K562 (cell line): ENCODE results near the gene EPHB1. TPM values are rescaled to one million over a fixed set of nuclear protein-coding genes. Genes with fewer than 3 reads are reported as not detected.

Source experiments
- ATAC-seq: fragments of 200-7000 bp; cut with Tn5 transposase; 3 replicates; pipeline ENCODE4 v1.9.1; 2020; ENCODE audit warnings: moderate library complexity
- BruUV-seq: library from RNA; stranded (reverse); fragments of 400-500 nt; replicated peaks from 2 replicates; lab custom pipeline; 2021; lab: Mats Ljungman, UMichigan
- CTCF ChIA-PET: fragments of 300-600 bp; formaldehyde crosslinking; extraction: SDS; loops from one replicate; lab custom pipeline; 2021; ENCODE audit warnings: low intra/inter-chr PET ratio; lab: Yijun Ruan, JAX
- POLR2A ChIA-PET: fragments of 300-600, 350-650 bp; sonication (Branson Sonifier 250); formaldehyde crosslinking; extraction: SDS; loops from one replicate; lab custom pipeline; 2021; ENCODE audit warnings: antibody characterized with exemption, inconsistent platforms; lab: Yijun Ruan, JAX
- DNase-seq, 4 experiments: peaks; one replicate each; pipeline versions ENCODE4 v3.0.0 to v3.0.0-alpha.2; 2011 to 2018; ENCODE audit warnings: low spot score in 3 of 4, mixed read lengths in 3 of 4; ENCODE audit errors: extremely low read depth in 1 of 4
- FAIRE-seq: peaks from 2 replicates; lab custom pipeline; 2011; peaks lifted over from hg19 to GRCh38; lab: Jason Lieb, UNC
- H2AFZ ChIP-seq: 2 replicates; pipeline ENCODE4 v1.6.0; 2011; ENCODE audit warnings: low read depth, low read length, control low read depth, inconsistent platforms
- H3K27ac ChIP-seq: fragments of 200-600 bp; 3 replicates; pipeline ENCODE4 v1.8.0; 2011; ENCODE audit warnings: low read depth, mild to moderate bottlenecking, control low read depth, inconsistent platforms, low read length, moderate library complexity, mixed read lengths; ENCODE audit errors: extremely low read depth
- H3K27me3 ChIP-seq, 2 experiments: fragments of 300-600 bp in 1 of 2; 2 replicates in 1 of 2; 3 replicates in 1 of 2; pipeline versions ENCODE4 v1.6.0 to v1.8.0; 2011; ENCODE audit warnings: inconsistent platforms in 2 of 2, low read length in 2 of 2, mild to moderate bottlenecking in 1 of 2, mixed read lengths in 1 of 2, moderate library complexity in 1 of 2; ENCODE audit not compliant: control insufficient read depth in 2 of 2, insufficient read depth in 2 of 2
- H3K36me3 ChIP-seq: fragments of 300-600 bp; 3 replicates; pipeline ENCODE4 v1.8.0; 2011; ENCODE audit warnings: mild to moderate bottlenecking, low read length, inconsistent platforms; ENCODE audit not compliant: control insufficient read depth, insufficient read depth
- H3K4me1 ChIP-seq, 2 experiments: fragments of 200-600 bp in 1 of 2; replicated peaks in 1 of 2; 2 replicates in 1 of 2; 3 replicates in 1 of 2; pipeline versions ENCODE4 v1.5.1 to v1.8.0; 2011; ENCODE audit warnings: inconsistent platforms in 2 of 2, low read length in 2 of 2, mild to moderate bottlenecking in 1 of 2, mixed read lengths in 1 of 2, moderate library complexity in 1 of 2; ENCODE audit not compliant: control insufficient read depth in 2 of 2, insufficient read depth in 2 of 2
- H3K4me2 ChIP-seq: 2 replicates; pipeline ENCODE4 v1.6.1; 2011; ENCODE audit warnings: low read length, control low read depth, inconsistent platforms, mixed read lengths; ENCODE audit not compliant: insufficient read depth
- H3K4me3 ChIP-seq: fragments of 200-600 bp; sonication (generic), shearing (Covaris generic); 2 replicates; pipeline ENCODE4 v1.5.1; 2016; ENCODE audit warnings: control low read depth, inconsistent platforms
- H3K79me2 ChIP-seq: fragments of 200-600 bp; 3 replicates; pipeline ENCODE4 v1.8.0; 2011; ENCODE audit warnings: low read length, inconsistent platforms; ENCODE audit not compliant: control insufficient read depth, insufficient read depth
- H3K9ac ChIP-seq, 2 experiments: 2 replicates each; pipeline versions ENCODE4 v1.6.0 to v1.6.1; 2011; ENCODE audit warnings: low read depth in 2 of 2, low read length in 2 of 2, control low read depth in 1 of 2, inconsistent platforms in 1 of 2, mild to moderate bottlenecking in 1 of 2, mixed read lengths in 1 of 2; ENCODE audit not compliant: insufficient read depth in 1 of 2
- H3K9me1 ChIP-seq: one replicate; pipeline ENCODE4 v1.6.0; 2011; ENCODE audit warnings: inconsistent platforms, mild to moderate bottlenecking, low read length, moderate library complexity; ENCODE audit not compliant: control insufficient read depth, insufficient read depth
- H3K9me3 ChIP-seq: replicated peaks from 2 replicates; pipeline ENCODE4 v1.5.1; 2011; ENCODE audit warnings: low read depth, low read length, inconsistent platforms; ENCODE audit not compliant: control insufficient read depth, insufficient read depth
- H4K20me1 ChIP-seq: replicated peaks from 2 replicates; pipeline ENCODE4 v1.6.1; 2011; ENCODE audit warnings: low read length, inconsistent platforms, mixed read lengths; ENCODE audit not compliant: control insufficient read depth, insufficient read depth
- ATF1 ChIP-seq, 2 experiments: fragments of 450-650 bp in 1 of 2; IDR thresholded peaks; 2 replicates each; pipeline ENCODE4 v1.6.1; 2016; ENCODE audit warnings: missing compliant biosample characterization in 1 of 2, missing genetic modification characterization in 1 of 2
- CBX3 ChIP-seq, 2 experiments: IDR thresholded peaks; 1 replicate in 1 of 2; 2 replicates in 1 of 2; pipeline ENCODE4 v1.6.1; 2012; ENCODE audit warnings: inconsistent platforms in 2 of 2, low read length in 2 of 2, borderline replicate concordance in 1 of 2, control low read depth in 1 of 2
- EP300 ChIP-seq: IDR thresholded peaks from 2 replicates; pipeline ENCODE4 v1.6.1; 2012; ENCODE audit warnings: low read length, improper control_type of control experiment
- ETV5 ChIP-seq: sonication (generic); formaldehyde crosslinking; IDR thresholded peaks from 2 replicates; pipeline ENCODE4 v1.4.0; 2020; ENCODE audit warnings: low read depth, mild to moderate bottlenecking, missing genetic modification reagents
- NELFE ChIP-seq: IDR thresholded peaks from 2 replicates; pipeline ENCODE4 v1.6.1; 2011; ENCODE audit warnings: mild to moderate bottlenecking; ENCODE audit not compliant: insufficient read depth, insufficient read length
- NFXL1 ChIP-seq: fragments of 450-650 bp; formaldehyde crosslinking; IDR thresholded peaks from 2 replicates; pipeline ENCODE4 v1.4.0; 2021; ENCODE audit warnings: mild to moderate bottlenecking
- NR3C1 ChIP-seq: sonication (generic); formaldehyde crosslinking; IDR thresholded peaks from 2 replicates; pipeline ENCODE4 v1.8.1; 2022; ENCODE audit warnings: missing genetic modification reagents
- NRF1 ChIP-seq, 2 experiments: fragments of 450-650 bp; IDR thresholded peaks in 1 of 2; conservative IDR thresholded peaks in 1 of 2; 2 replicates each; pipeline ENCODE4 v1.6.1; 2014; ENCODE audit warnings: mild to moderate bottlenecking in 2 of 2
- POLR3G ChIP-seq: IDR thresholded peaks from 2 replicates; pipeline ENCODE4 v1.6.1; 2011; ENCODE audit not compliant: insufficient read length, insufficient replicate concordance; ENCODE audit errors: extremely low read depth
- RNF219 ChIP-seq: fragments of 250-450 bp; sonication (Bioruptor Pico); IDR thresholded peaks from 2 replicates; pipeline ENCODE4 v1.5.0; 2022; ENCODE audit warnings: mild to moderate bottlenecking
- SFPQ ChIP-seq: fragments of 200-400 bp; formaldehyde crosslinking; IDR thresholded peaks from 2 replicates; pipeline ENCODE4 v1.6.1; 2017; ENCODE audit warnings: mild to moderate bottlenecking, low read depth, low read length, moderate library complexity
- SMARCA4 ChIP-seq: fragments of 450-650 bp; IDR thresholded peaks from 2 replicates; pipeline ENCODE4 v1.6.1; 2016
- ZBED1 ChIP-seq: IDR thresholded peaks from 2 replicates; pipeline ENCODE4 v1.6.1; 2014
- ZBTB33 ChIP-seq: sonication (generic); formaldehyde crosslinking; IDR thresholded peaks from 2 replicates; pipeline ENCODE4 v1.8.1; 2023; ENCODE audit warnings: mild to moderate bottlenecking, missing genetic modification reagents
- ZNF395 ChIP-seq: fragments of 200-800 bp; sonication (Bioruptor generic); IDR thresholded peaks from 2 replicates; pipeline ENCODE4 v1.6.1; 2017; ENCODE audit warnings: missing genetic modification characterization, missing compliant biosample characterization
- ZNF561 ChIP-seq: fragments of 450-650 bp; formaldehyde crosslinking; conservative IDR thresholded peaks from 2 replicates; pipeline ENCODE4 v1.4.0; 2020; ENCODE audit warnings: mild to moderate bottlenecking, moderate library complexity
- ZNF668 ChIP-seq: fragments of 250-450 bp; sonication (Bioruptor Pico); IDR thresholded peaks from 2 replicates; pipeline ENCODE4 v1.8.0; 2022; ENCODE audit warnings: mild to moderate bottlenecking, inconsistent platforms
- WGBS: fragments of 100-300 bp; shearing (Covaris generic); methylation state at CpG from one replicate; pipeline ENCODE4 v1.1.6; 2016; ENCODE audit warnings: low coverage, mixed read lengths; ENCODE audit not compliant: insufficient coverage; ENCODE audit errors: missing lambda C conversion rate; 5-methylcytosine and 5-hydroxymethylcytosine counted together
- in situ Hi-C: fragments of 300-500 bp; cut with MboI; formaldehyde crosslinking; loops from 4 replicates; pipeline ENCODE4 v1.15.0; 2018; ENCODE audit warnings: inconsistent platforms, mixed read lengths
- intact Hi-C: fragments of 100-400 bp; cut with micrococcal nuclease; formaldehyde crosslinking; loops from 2 replicates; pipeline ENCODE4 v1.14.2; 2022
- polyA plus RNA-seq, 8 experiments: library from polyadenylated mRNA; depleted of rRNA in 4 of 8; stranded (reverse) in 5 of 8; unstranded in 3 of 8; fragments of >200 nt; fragmentation: Nextera tagmentation in 2 of 8; fragmentation: Illumina TruSeq in 1 of 8; extraction: Ambion mirVana in 2 of 8; extraction: Trizol in 1 of 8; gene quantifications; 2 replicates each; pipeline versions ENCODE4 v1.2.1 to v1.2.3, GENCODE V29; 2011 to 2014; ENCODE audit warnings: inconsistent platforms in 1 of 8, missing spikeins in 1 of 8
- total RNA-seq, 7 experiments: library from RNA; depleted of rRNA in 6 of 7; stranded (reverse); fragments of >200 nt in 6 of 7; fragmentation: Illumina TruSeq in 2 of 7; extraction: Trizol in 2 of 7; gene quantifications; 2 replicates each; pipeline versions ENCODE4 v1.2.1 to v1.2.3, GENCODE V29; 2011 to 2021; ENCODE audit warnings: low replicate concordance in 1 of 7

Gene EPHB1
- total and polyA plus RNA-seq, 9 of the 15 experiments (the other 6 are each of a cell fraction or from before 2014, with no cell fraction given), result 0.29 TPM; not detected in 8

GRCh38 chr3:134860141-134860540 is 65.1 kb downstream of the EPHB1 start:
- Histone ChIP-seq H4K20me1 (no peaks in the 10 kb centered on the region), H3K9me1 (no peaks in the 10 kb centered on the region), H3K4me1 (no peaks in the 10 kb centered on the region), H3K4me2 (no peak overlapping the region), H3K9me3 (no peaks in the 10 kb centered on the region), H3K27ac (no peak overlapping the region), H3K9ac (no peak overlapping the region), H3K4me3 (no peak overlapping the region), H3K27me3 (no peaks in the 10 kb centered on the region), H2AFZ (no peak overlapping the region), H3K36me3 (no peaks in the 10 kb centered on the region), H3K79me2 (no peaks in the 10 kb centered on the region)
- ChIA-PET POLR2A (no interaction called here), CTCF (no interaction called here)
- WGBS, result 10% methylated on average over 5 of the region's 5 CpGs
- intact Hi-C loops (no loop called here), in situ Hi-C loops (no loop called here)
- FAIRE-seq (no peak), ATAC-seq (no peak), DNase-seq (no peak)
- BruUV-seq, result no TSS peak
- TF ChIP-seq ATF1 (CRISPR knock-in tag; IDR thresholded peaks at IDR 0.05) (no peak), ATF1 (tag; IDR thresholded peaks at IDR 0.05) (no peak), SFPQ (no peak), NFXL1 (CRISPR knock-in tag) (no peak), ZBED1 (no peak), SMARCA4 (no peak), ETV5 (CRISPR knock-in tag) (no peak), NR3C1 (no peak), ZNF395 (no peak), ZBTB33 (no peak), RNF219 (CRISPR knock-in tag) (no peak), ZNF668 (CRISPR knock-in tag) (no peak), POLR3G (no peak), NELFE (no peak), CBX3 (IDR thresholded peaks at IDR 0.05; ENCODE audit: borderline replicate concordance in 1 of 2, low read length in 2 of 2) (no peak), EP300 (no peak), NRF1 (conservative IDR thresholded peaks at IDR 0.05 in 1 of 2, IDR thresholded peaks at IDR 0.05 in 1 of 2) (no peak), ZNF561 (CRISPR knock-in tag) (no peak)
